G401 (cell line): Measurements from ENCODE around the gene PLPP4. TPM values are rescaled to one million over a fixed set of nuclear protein-coding genes. Genes with fewer than 3 reads are reported as not detected.
A peak's percentile ranks its signal among the peaks of the same experiment; 100 is the strongest.

Experiments used
- DNase-seq: peaks from one replicate; pipeline ENCODE4 v3.0.0-alpha.2; 2015; ENCODE audit warnings: low spot score
- in situ Hi-C: cut with HindIII; loops from 2 replicates; pipeline ENCODE4 v1.10.0; 2016; ENCODE audit warnings: low sequenced_read_pairs, mixed read lengths
- total RNA-seq: library from RNA; depleted of rRNA; stranded (reverse); fragments of >200 nt; shearing (Covaris generic); gene quantifications from 2 replicates; pipeline ENCODE4 v1.2.3, GENCODE V29; 2014

Gene PLPP4
- total RNA-seq, 1 experiment from 2014 or later, result not detected

- DNase-seq, result no peak
- in situ Hi-C loops, result no loop called here
Observed at GRCh38 chr10:120632942-120633341, 175.9 kb downstream of the PLPP4 start.

GRCh38 chr10:120634659-120635058 is 177.6 kb downstream of the PLPP4 start:
- peak; percentile 2 for DNase-seq
- in situ Hi-C loops, result no loop called here
